ENCODE data around the gene TRMO.

The TRMO gene

DNA sequence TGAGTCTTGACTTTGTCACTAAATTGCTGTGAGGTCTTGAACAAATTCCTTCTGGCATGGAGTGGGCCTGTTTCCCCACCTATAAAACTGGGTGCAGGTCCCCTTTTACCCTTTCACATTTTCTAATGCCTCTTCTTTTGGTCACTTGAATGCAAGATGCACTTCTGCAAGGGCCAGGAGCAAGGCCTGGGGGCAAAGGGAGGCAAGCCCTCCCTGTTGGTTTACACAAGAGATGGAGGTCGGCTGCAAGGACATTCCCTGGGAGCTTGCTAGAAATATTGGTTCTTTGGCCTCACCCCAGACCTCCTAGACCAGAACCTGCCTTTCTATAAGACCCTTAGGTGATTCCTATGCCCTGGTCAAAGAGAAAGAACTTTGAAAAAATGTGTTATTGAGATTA is 63.5 kb downstream of the TRMO start:
- H3K27me3 ChIP-seq (ENCODE audit: low read depth, low read length) = no peaks in the 10 kb centered on the region
- TF ChIP-seq, protein P1, sequence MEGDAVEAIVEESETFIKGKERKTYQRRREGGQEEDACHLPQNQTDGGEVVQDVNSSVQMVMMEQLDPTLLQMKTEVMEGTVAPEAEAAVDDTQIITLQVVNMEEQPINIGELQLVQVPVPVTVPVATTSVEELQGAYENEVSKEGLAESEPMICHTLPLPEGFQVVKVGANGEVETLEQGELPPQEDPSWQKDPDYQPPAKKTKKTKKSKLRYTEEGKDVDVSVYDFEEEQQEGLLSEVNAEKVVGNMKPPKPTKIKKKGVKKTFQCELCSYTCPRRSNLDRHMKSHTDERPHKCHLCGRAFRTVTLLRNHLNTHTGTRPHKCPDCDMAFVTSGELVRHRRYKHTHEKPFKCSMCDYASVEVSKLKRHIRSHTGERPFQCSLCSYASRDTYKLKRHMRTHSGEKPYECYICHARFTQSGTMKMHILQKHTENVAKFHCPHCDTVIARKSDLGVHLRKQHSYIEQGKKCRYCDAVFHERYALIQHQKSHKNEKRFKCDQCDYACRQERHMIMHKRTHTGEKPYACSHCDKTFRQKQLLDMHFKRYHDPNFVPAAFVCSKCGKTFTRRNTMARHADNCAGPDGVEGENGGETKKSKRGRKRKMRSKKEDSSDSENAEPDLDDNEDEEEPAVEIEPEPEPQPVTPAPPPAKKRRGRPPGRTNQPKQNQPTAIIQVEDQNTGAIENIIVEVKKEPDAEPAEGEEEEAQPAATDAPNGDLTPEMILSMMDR (IDR thresholded peaks at IDR 0.05; ENCODE audit: low read depth, low read length) = no peak
- TF ChIP-seq EZH2phosphoT487 (IDR thresholded peaks at IDR 0.05; ENCODE audit: low read depth) = no peak
- H3K27ac ChIP-seq (ENCODE audit: low read length) = no peak overlapping the region
- no peaks in the 10 kb centered on the region for H3K9me3 ChIP-seq (ENCODE audit: insufficient read depth, low read length)
- H2AFZ ChIP-seq (ENCODE audit: low read depth, low read length) = no peak overlapping the region
- H3K36me3 ChIP-seq (replicated peaks; ENCODE audit: low read depth, low read length) = no peaks in the 10 kb centered on the region
- no peak overlapping the region for H3K9ac ChIP-seq (ENCODE audit: low read length)
- H4K20me1 ChIP-seq (ENCODE audit: insufficient read depth, low read length) = no peaks in the 10 kb centered on the region
- H3K4me2 ChIP-seq (ENCODE audit: low read length) = no peak overlapping the region
- H3K4me3 ChIP-seq (ENCODE audit: low read length) = no peak overlapping the region
- H3K4me1 ChIP-seq (ENCODE audit: low read length) = no peaks in the 10 kb centered on the region
- H3K79me2 ChIP-seq (ENCODE audit: low read length) = no peaks in the 10 kb centered on the region

DNA sequence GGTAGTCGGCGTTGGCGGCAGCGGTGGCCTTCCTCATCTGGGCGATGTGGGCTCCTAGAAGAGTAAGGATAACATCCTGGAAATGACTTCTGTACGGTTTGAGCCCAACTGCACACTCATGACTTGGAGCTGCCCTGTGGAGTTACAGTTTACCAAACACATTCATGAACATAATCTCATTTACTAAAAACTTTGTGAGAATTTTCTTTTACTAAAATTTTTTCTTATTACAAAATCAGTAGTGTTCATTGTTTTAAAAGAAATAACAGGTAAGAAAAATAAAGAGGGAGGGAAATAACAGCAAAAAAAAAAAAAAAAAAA is 63.9 kb downstream of the TRMO start:
- H3K36me3 ChIP-seq (replicated peaks; ENCODE audit: low read depth, low read length) = no peaks in the 10 kb centered on the region
- H3K4me2 ChIP-seq (ENCODE audit: low read length) = no peak overlapping the region
- no peak overlapping the region for H3K9ac ChIP-seq (ENCODE audit: low read length)
- H3K27me3 ChIP-seq (ENCODE audit: low read depth, low read length) = no peaks in the 10 kb centered on the region
- H3K9me3 ChIP-seq (ENCODE audit: insufficient read depth, low read length) = no peaks in the 10 kb centered on the region
- TF ChIP-seq EZH2phosphoT487 (IDR thresholded peaks at IDR 0.05; ENCODE audit: low read depth) = no peak
- TF ChIP-seq, protein P1 (IDR thresholded peaks at IDR 0.05; ENCODE audit: low read depth, low read length) = no peak
- H4K20me1 ChIP-seq (ENCODE audit: insufficient read depth, low read length) = no peaks in the 10 kb centered on the region
- H3K79me2 ChIP-seq (ENCODE audit: low read length) = no peaks in the 10 kb centered on the region
- no peak overlapping the region for H3K4me3 ChIP-seq (ENCODE audit: low read length)
- H2AFZ ChIP-seq (ENCODE audit: low read depth, low read length) = no peak overlapping the region
- H3K4me1 ChIP-seq (ENCODE audit: low read length) = no peaks in the 10 kb centered on the region
- no peak overlapping the region for H3K27ac ChIP-seq (ENCODE audit: low read length)

DNA sequence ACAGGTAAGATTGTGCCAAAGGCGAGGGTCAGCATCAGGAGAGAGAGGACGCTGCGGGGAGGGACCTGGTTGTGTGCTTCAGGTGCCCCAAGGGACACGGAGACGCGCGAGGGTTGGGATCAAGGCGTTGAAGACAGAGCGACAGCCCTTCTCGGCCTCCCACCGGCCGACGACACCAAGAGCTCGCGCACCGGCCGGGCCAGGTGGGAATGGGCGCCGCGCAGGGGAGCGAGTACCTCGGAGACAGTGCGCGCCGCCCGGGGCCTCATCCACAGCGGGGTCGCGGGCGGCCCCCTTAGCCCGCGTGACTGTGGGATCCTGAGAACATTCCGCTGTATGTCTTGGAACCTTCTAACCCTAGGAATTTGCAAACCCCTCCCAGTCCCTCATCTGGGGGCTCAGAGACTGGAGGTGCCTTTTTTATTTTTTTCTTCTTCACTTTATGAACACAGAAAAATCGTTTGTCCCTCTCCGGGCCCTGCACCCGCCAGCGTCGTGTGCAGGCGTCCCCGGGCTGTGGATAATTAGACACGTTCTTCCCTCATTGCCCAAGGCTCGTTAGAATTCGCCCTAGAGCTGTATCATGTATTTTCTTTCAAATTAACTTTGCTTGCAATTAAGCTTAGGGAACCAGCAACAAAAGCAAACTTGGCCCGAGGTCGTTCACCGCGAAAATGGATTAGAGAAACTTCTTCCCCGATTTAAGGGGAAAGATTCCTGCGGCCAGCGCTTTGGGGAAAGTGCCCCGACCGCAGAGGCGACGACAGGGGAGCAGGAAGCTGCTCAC is 64.5 kb downstream of the TRMO start:
- Histone ChIP-seq H4K20me1 (ENCODE audit: insufficient read depth, low read length) (no peaks in the 10 kb centered on the region), H3K9ac (ENCODE audit: low read length) (no peak overlapping the region), H3K4me3 (ENCODE audit: low read length) (no peak overlapping the region), H3K4me1 (ENCODE audit: low read length) (no peaks in the 10 kb centered on the region), H3K79me2 (ENCODE audit: low read length) (no peaks in the 10 kb centered on the region), H3K27me3 (ENCODE audit: low read depth, low read length) (no peaks in the 10 kb centered on the region), H3K36me3 (replicated peaks; ENCODE audit: low read depth, low read length) (no peaks in the 10 kb centered on the region), H3K27ac (ENCODE audit: low read length) (no peak overlapping the region), H2AFZ (ENCODE audit: low read depth, low read length) (no peak overlapping the region), H3K9me3 (ENCODE audit: insufficient read depth, low read length) (no peaks in the 10 kb centered on the region), H3K4me2 (ENCODE audit: low read length) (no peak overlapping the region)
- TF ChIP-seq, protein P1 (IDR thresholded peaks at IDR 0.05; ENCODE audit: low read depth, low read length) = no peak
- TF ChIP-seq EZH2phosphoT487 (IDR thresholded peaks at IDR 0.05; ENCODE audit: low read depth) = no peak

DNA sequence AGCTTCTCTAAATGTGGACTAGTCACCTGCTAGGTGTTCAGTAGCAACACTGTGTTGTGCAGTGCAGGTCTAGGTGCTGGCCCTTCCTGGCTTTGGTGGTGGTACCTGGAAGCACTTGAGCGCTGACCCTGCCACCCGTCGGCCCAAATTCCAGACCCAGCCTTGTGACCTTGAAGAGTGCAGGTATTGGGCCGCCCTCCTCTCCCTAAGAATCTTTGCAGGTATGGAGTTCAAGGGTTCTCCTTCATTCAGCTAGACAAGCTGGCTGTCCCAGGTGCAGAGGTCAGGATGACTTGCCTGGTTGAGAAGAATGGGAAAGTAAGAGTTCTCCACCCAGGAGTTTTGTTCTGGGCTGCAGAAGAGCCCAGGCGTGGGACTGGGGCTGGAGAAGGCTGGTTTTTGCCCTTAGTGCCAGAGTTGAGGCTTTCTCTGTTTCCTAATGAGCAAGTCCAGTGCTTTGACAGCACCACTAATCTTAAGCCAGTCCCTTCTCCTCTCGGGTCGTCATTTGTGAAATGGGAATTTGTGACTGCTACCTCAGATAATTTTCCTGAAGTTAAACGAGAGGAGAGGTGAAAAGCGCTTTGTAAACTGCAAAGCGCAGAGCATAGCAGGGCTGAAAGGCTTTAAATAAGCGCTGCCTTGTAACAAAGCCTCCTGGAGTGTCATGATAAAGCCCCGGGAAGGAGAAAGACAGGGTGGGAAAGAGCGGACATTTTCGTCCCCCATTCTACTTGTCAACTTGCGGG is 65.3 kb downstream of the TRMO start:
- no peaks in the 10 kb centered on the region for H4K20me1 ChIP-seq (ENCODE audit: insufficient read depth, low read length)
- no peaks in the 10 kb centered on the region for H3K27me3 ChIP-seq (ENCODE audit: low read depth, low read length)

More for the DNA sequence above, 65.3 kb downstream of the TRMO start:
- TF ChIP-seq EZH2phosphoT487 (IDR thresholded peaks at IDR 0.05; ENCODE audit: low read depth) = no peak
- TF ChIP-seq, protein P1 (IDR thresholded peaks at IDR 0.05; ENCODE audit: low read depth, low read length) = no peak
- Histone ChIP-seq H3K4me1 (ENCODE audit: low read length) (no peaks in the 10 kb centered on the region), H3K9ac (ENCODE audit: low read length) (no peak overlapping the region), H3K27ac (ENCODE audit: low read length) (no peak overlapping the region), H2AFZ (ENCODE audit: low read depth, low read length) (no peak overlapping the region), H3K4me2 (ENCODE audit: low read length) (no peak overlapping the region), H3K4me3 (ENCODE audit: low read length) (no peak overlapping the region), H3K36me3 (replicated peaks; ENCODE audit: low read depth, low read length) (no peaks in the 10 kb centered on the region), H3K79me2 (ENCODE audit: low read length) (no peaks in the 10 kb centered on the region), H3K9me3 (ENCODE audit: insufficient read depth, low read length) (no peaks in the 10 kb centered on the region)

Data from OCI-LY3 (cell line).